Erythroblast (primary cell): ENCODE results near the gene GALNT9.

Source experiments
- GATA1 ChIP-seq: IDR thresholded peaks from 2 replicates; pipeline ENCODE4 v1.6.1; 2011; ENCODE audit warnings: low read depth, mild to moderate bottlenecking, control low read depth, low read length, moderate library complexity
- POLR2A ChIP-seq: IDR thresholded peaks from 2 replicates; pipeline ENCODE4 v1.6.1; 2011; ENCODE audit warnings: mild to moderate bottlenecking, low read length

GRCh38 chr12:132318135-132318534, 11.3 kb downstream of the GALNT9 start:
- TF ChIP-seq POLR2A (no peak), GATA1 (no peak)
